GM19468 (cell line): ENCODE results near the gene TFEB.

Experiments
- ATAC-seq: cut with Tn5 transposase; IDR thresholded peaks from one replicate; pipeline ENCODE4 v1.9.1; 2021; ENCODE audit warnings: mild to moderate bottlenecking, moderate library complexity, moderate number of reproducible peaks; ENCODE audit not compliant: unreplicated experiment; ENCODE audit errors: extremely low read depth

Gene TFEB

DNA sequence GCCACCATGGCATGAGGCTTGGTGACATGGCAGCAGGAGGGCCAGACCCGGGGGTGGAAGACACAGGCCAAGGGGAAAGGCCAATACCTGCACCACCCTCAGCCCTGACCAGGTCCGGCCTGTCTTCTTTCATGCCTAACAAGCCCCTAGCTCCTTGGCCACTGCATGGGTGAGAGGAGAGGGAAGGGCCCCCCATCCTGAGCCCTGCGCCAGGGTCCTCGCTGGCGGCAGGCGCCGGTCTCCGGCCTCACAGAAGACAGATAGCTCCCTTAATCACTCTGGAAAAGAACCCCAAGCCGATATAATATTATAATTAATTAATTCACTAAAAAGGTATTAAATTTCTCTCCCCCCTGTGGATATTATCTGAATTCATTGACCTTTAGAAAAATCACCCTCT, 55.7 kb downstream of the TFEB start:
- no peak for ATAC-seq

DNA sequence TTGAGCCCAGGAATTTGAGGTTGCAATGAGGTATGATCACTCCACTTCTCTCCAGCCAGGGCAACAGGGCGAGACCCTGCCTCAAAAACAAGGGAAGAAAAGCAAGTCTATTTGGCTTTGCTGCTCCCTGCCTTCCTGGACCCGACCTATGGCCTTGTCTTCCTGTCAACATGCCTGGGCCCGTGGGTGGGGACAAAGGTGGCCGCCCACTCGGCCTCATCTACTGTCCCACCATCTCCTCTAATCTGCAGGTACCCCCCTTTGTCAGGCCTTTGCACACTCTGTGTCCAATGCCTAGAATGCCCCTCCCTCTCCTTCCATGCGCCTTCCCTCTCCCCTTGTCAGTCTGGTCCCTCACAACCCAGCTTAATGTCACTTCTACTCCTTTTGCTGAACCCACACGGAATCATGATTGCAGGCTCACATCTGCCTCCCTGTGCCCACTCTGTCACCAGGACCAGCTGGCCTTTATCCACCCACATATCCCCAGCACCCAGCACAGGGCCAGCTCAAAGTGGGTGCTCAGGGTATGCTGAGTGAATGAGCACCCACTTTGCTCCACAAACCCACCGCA, 56.8 kb downstream of the TFEB start:
- no peak for ATAC-seq

DNA sequence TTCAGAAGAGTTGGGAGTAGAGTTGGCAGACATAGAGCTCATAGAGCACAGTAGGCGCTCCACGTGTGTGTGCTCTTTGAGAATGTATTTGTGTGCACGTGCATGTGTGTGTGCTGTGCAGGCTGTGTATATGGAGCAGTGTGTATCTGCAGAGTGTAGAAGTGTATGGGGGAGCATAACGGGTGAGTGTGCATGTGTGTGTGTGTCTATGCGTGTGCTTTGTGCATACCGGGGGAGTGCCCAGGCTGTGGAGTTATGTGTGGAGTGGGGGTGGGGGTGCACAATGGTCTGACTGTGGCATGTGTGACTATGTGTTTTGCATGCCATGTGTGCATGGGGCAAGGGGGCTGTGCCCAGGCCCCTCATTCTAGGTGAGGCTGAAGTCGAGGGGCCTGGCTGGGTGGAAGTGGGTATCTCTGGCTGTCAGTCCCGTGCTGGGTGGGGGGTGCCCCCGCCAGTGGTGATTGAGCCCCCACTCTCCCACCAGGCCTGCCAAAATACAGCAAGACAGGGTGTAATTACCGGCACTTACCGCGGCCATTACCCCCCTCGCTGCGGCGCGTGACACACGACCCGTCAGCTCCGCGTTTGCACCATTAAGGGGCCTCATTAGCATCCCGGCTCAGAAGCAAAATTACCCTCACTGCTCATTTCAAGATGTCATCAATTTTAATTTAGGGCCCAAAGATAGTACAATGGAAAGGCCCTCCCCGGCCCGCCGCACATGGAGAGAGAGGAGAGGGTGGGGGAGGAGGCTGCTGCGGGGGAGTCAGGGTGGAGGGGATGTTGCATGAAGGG, 58.1 kb downstream of the TFEB start:
- no peak for ATAC-seq

DNA sequence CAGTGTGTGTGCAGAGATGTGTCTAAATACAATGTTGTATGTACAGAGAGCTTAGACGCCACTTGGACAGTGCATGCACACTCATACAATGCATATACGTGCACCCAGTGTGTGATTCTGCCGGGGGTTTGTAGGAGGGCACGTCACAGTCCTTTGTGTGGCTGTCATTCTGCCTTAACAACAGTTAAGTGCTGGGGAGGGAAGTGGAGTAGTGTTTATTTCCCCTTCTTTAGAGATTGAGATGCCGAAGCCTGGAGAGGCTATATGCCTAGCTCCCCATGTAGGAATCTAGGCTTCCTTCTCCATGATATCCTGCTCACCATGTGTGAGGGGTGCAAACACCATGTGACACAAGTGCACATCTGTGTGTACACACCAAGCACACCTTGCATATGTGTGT, 59.0 kb downstream of the TFEB start:
- ATAC-seq, result no peak

DNA sequence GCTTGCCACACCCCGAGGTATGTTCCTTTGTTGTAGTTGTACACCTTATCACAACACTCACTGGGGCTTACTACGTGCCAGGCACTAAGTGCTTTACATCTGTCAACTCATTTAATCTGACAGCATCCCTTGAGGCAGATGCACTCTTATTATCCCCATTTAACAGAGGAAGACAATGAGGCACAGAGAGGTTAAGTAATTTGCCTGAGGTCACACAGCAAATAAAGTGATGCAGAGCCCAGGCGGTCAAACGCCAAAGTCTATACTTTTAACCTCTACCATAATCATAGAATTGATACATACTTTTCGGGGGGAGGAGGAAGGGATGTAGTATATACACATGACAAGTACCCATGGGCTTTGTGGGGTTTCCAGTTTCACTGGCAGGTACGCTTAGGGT, 59.4 kb downstream of the TFEB start:
- ATAC-seq, result no peak

DNA sequence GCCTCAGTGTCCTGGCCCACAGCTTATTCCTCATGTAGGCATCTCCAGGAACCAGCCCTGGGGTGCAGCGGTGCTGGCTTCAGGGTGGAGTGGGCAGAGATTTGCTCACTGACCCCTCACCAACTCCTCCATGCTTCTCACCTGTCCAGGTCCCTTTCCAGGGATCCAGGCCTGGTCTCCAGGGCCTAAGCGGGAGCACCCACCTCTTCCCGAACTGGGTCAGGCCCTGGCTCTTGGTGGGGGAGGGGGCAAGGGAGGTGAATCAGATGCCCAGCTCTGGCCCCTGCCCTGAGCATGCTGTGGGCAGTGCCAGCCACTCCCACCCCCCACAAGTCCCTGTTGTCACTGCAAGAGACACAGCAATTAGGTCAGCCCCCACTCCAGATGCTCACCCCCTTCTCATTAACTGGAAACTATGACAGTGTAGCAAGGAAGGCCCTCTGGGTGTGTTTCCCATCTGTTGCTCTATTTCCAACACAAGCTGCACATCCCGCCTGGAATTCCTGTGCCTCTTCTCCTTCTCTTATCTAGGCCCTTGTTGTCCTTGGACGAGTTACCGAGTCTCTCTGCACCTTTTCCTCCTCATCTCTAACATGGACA, 60.1 kb downstream of the TFEB start:
- ATAC-seq, result no peak

DNA sequence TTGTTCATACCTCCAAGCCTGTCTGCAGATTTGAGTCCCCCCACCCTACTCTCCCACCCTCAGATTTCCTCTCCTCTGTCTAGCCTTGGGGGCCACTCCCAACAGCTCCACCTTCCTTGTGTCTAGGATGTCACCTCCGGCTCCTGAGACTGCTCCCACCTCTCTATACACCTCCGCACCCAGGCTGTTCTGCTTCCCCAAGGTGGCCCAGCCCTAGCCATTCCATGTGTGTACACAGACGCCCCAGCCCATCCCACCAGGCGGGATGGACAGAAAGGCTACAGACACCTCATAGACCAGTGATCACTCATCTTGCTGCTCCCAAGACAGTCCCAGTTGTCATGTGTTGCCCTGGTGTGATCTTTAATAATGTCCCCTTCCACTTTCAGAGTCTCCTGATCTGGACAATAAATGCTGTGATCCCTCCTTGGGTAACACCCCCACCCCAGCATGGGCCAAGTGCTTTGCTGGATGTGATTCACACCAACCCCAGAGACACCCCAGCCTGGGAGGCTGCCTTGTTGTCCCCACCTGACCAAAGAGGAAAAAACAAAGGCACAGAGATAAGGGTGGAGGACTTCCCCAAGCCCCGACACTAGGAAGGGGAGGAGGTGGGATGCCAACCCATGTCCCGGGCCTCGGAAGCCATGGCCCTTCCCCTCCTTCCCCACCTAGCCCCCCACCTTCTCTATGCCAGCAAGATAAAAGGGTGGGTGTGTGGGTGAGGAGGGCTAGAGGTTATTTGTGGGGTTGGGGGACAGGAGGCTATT, 61.0 kb downstream of the TFEB start:
- ATAC-seq, result no peak

DNA sequence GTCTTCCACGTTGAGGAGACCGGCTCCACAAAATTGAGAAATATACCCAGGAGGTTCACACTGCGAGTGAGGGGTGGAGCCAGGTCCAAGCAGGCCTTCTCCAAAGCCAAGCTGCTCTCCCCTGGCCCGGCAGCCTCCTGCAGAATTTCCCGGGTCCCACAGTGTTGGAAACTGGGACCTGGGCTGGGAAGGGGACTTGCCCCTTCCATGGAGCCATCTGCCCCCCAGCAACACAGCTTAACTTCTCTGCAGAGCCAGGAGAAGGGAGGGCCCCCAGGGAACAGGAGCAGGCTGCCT, 61.8 kb downstream of the TFEB start:
- no peak for ATAC-seq

DNA sequence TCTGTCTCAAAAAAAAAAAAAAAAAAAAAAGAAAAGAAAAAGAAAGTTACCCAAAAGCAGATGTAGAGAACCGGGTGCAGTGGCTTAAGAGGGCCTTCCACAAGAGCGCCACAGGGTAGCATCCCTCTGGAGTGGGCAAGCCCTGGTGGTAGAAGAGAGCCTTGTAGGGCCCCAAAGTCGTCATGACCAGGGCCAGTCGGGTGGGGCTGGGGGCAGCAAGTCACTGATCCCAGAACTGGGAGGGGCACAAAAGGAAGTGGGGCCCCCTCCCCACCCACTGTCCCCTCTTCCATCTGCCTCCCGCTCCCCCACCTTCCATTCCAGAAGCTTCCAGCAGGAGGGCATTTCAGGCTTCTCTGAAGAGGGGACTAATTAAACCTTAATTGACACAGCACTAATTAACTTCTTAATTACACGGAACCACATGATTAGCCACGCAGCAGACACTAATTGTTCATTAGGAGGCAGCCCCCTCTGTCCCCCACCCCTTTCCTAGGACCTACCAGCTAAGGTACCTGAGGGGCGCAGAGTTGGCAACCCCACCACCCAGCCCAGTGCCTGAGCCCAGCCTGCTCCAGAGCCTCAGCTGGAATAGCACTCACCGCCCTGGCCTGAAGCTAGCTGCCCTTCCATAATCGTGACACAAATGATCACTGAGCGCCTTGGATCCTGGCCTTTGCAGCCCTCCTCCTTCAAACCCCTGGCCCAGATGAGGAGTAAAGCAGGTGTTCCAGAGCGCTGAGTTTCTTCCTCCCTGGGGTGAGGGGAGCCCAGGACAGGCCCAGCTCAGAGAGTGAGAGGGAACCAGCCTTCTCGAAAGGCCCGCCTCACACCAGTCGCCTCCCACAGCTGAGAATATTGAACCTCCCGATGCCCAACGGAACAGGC, 62.3 kb downstream of the TFEB start:
- no peak for ATAC-seq

DNA sequence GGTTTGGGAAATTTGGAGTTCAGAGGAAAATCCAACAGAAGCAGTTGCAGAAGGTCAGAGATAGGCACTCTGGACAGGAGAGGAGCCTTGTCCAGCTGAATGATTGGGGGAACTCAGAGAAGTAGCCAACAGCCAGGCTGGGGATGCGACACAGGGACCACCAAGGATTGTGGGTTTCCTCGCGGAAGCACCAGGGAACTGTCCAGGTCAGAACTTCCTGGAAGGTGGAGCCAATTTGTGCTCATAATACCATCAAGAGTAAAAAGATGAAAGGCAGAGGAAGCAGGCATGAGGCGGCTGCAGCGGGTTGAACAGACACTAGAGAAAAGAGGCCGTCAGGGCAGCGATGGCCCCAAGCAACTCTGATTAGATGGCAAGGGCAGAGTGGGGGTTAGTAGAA, 63.4 kb downstream of the TFEB start:
- ATAC-seq, result no peak

DNA sequence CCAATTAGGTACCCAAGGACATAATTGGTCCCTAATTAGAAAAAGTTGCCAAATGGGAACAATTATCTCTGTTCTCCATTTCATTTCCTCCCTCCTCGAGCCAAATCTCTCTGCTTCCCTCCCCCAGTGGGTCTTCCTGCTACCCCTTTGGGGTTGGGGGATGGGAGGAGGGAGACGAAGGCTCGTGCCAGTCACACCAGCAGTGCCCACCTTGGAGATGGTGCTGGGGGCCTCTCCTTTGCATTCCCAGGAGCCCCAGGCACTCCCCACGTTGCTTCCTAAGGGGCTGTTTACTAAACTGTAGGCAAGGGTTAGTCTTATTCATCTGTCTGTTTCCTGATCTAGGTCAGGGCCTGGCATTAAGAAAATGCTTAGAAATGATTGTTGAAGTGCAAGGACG, 64.0 kb downstream of the TFEB start:
- no peak for ATAC-seq

DNA sequence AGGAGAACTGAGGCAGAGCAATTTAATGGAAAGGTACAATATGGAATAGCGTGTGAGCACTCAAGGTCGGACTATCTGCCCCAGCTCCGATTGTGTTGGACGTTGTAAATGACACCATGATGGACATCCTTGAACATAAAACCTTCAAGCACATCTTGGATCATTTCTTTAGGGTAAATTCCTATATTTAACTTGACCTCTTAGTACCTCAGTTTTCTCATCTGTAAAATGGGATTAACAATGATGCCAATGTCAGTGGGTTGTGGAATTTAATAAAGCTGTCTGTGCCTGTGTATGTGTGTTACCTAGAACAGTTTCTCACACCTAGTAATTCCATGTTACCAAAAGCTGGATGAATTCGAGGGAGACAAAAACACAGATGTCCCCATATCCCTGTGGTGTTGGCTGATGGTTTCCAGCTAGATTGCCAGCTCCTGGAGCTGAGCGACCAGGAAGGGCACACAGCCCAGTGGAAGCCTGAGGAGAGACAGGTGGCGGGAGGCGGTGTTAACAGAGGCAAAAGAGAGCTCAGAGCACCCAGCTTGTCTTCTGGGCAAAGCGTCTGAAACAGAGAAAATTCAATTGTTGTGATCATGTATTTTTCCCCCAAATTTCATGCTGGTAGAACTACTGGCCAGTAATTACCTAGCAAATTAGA, 64.6 kb downstream of the TFEB start:
- no peak for ATAC-seq

DNA sequence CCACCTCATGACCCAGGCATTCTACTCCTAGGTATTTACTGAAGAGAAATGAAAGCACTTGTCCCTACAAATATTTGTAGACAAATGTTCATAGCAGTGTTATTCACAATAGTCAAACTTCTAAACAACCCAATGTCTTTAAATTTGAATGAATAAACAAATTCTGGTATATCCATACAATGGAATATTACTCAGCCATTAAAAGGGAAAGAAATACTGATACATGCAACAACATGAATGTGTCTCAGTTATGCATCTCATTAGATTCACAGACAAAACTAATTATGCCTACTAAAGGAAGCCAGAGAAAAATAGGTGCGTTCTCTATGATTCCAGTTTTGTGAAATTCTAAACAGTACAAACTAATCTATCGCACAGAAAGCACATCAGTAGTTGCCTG, 66.4 kb downstream of the TFEB start:
- no peak for ATAC-seq

DNA sequence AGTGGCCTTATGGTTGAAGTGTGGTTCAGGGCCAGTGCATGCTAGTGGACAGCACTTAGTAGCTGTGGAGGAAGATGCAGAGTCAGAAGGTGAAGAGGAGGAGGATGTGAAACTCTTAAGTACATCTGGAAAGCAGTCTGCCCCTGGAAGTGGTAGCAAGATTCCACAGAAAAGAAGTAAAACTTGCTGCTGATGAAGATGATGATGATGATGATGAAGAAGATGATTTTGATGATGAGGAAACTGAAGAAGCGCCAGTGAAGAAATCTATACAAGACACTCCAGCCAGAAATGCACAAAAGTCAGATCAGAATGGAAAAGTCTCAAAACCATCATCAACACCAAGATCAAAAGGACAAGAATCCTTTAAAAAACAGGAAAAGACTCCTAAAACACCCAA, 68.2 kb downstream of the TFEB start:
- ATAC-seq, result no peak

DNA sequence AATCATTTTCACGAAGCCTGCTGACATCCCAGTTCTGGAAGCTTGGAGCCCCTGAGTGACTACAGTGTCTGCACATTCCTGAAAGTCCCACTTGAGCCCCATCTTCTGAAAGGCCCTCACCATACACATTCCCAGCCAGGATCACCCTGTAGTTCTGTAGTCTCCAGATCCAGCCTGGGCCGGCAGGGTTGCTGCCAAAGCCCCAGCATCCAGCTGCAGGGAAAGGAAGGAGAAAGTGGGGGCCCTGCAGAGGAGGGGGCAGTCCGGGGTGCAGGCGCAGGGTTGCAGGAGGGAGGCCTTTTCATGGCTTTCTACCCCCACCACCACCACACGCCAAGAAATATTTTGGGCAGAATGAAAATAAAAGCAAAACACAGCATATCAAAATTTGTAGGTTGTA, 71.1 kb downstream of the TFEB start:
- no peak for ATAC-seq

DNA sequence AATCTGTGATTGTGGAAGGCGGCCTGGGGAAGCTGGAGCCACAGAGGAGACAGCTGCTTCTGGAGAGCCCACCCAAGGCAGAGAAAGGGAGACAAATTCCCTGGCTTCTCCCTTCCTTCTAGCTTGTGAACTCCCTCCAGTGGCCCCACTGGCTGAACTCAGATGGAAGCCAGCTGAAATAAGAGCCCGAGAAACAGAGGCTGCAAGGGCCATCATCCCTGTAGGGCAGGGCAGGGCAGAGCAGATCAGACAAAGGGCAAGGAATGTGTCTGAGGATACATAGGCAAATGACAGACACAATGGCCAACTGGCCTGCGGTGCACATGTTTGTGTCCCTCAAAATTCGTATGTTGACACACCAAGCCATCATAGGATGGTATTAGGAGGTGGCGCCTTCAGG, 71.8 kb downstream of the TFEB start:
- no peak for ATAC-seq

DNA sequence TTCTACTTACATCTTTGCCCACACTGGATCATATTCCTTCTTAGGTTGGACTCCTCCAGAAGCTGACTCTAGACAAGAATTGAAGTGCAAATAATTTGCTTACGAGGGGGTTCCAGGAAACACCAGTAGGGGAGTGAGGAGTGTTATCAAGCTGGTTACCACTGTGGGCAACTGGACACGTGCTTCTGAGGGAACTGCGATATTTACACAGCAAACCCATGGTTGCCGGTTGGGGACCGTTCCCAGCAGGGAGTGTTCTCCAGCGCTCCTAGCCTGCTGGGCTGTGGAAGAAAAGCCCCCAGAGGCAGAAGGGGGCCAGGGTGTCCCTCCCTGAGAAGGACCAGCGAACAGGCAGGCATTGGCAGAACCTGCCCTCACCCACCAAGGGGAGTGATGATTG, 75.5 kb downstream of the TFEB start:
- ATAC-seq, result no peak

DNA sequence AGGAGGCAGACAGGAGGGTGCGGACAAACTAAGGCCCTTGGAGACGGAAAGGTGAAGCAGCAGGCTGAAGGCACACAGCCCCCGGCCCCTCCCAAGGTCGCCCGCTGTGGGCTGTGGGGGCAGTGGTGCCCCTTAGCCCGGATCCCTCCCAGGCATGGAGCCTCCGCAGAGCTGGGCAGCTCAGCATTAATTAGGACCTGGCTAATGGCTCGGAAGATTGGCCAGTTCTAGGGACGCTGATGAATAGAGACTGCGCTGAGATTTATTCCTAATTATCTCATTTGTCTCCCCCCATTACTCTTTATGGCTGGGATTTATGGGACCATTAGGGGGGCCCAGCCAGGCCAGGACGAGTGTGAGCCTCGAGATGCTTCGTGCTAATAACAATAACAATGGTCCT, 76.8 kb downstream of the TFEB start:
- ATAC-seq, result no peak

DNA sequence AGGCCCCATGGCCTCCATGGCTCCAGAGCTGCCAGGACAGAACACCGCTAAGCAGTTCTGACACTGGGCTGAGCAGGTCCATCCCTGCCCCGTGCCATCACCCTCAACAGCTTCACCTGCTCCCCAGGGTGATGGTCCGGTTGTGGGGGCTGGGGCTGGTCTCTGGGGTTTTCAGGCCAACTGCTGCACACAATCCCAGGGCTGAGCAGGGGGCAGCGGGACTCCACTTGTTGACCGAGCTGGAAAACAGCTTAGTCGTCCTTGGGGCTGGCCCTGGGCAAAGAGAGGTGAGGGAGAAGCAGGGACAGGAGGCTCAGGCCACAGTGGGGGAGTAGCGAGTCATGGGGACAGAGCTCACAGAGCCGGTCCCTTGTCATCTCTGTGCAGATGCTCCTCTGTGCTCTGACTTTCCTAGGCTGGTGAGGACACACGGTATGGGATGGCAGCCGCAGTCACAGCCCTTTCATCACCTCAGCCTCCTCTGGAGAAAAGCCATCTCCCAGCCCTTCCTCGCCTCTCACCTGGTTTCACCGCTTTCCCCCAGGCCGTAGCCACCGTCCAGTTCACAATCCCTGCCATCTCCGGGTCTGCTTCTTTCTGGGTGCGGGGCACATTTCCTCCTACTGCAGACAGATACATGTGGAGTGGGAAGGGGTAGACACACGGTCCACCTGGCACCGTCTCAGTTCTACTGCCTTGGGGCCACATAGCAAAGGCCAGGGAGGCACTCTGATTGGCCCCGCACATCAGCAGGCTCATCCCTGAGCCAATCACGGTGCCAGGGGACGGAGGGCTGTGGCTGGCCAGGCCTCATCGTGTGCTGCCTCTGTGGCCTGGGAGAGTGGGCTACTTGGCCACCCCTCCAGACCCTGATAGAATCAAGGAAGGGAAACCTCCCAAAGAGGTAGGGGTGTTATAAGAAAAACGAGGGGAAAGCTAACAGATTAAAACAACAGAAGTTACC, 78.0 kb downstream of the TFEB start:
- ATAC-seq, result no peak
